Smooth muscle cell (in vitro differentiated cells): ENCODE results near the gene CTCFL. TPM values are rescaled to one million over a fixed set of nuclear protein-coding genes. Genes with fewer than 3 reads are reported as not detected.

ENCODE experiments used
- DNase-seq: peaks from one replicate; lab custom pipeline; 2025; ENCODE audit not compliant: unreplicated experiment; lab: John Stamatoyannopoulos, UW
- H2AFZ ChIP-seq: fragments of 200-600 bp; sonication (generic); 2 replicates; pipeline ENCODE4 v1.6.0; 2016; ENCODE audit warnings: antibody characterized with exemption, low read depth, mild to moderate bottlenecking
- H3F3A ChIP-seq: fragments of 200-600 bp; sonication (generic); 2 replicates; pipeline ENCODE4 v1.6.0; 2017; ENCODE audit warnings: antibody characterized with exemption, low read depth
- H3K27ac ChIP-seq: fragments of 200-600 bp; sonication (generic); 2 replicates; pipeline ENCODE4 v1.5.1; 2016; ENCODE audit warnings: low read depth, mild to moderate bottlenecking
- H3K27me3 ChIP-seq: fragments of 200-600 bp; sonication (generic); 2 replicates; pipeline ENCODE4 v1.6.1; 2016; ENCODE audit warnings: low read depth, mild to moderate bottlenecking
- H3K36me3 ChIP-seq: fragments of 200-600 bp; sonication (generic); 2 replicates; pipeline ENCODE4 v1.5.1; 2016; ENCODE audit warnings: low read depth
- H3K4me1 ChIP-seq: fragments of 200-600 bp; sonication (generic); 2 replicates; pipeline ENCODE4 v1.5.1; 2016; ENCODE audit warnings: low read depth
- H3K4me2 ChIP-seq: fragments of 200-600 bp; sonication (generic); 2 replicates; pipeline ENCODE4 v1.6.0; 2016; ENCODE audit warnings: mild to moderate bottlenecking
- H3K4me3 ChIP-seq: fragments of 200-600 bp; sonication (generic); 2 replicates; pipeline ENCODE4 v1.5.1; 2016; ENCODE audit warnings: mild to moderate bottlenecking
- H3K79me2 ChIP-seq: fragments of 200-600 bp; sonication (generic); 2 replicates; pipeline ENCODE4 v1.6.0; 2016; ENCODE audit warnings: low read depth, mild to moderate bottlenecking
- H3K9ac ChIP-seq: fragments of 200-600 bp; sonication (generic); 2 replicates; pipeline ENCODE4 v1.6.0; 2016; ENCODE audit warnings: low read depth
- H3K9me3 ChIP-seq: fragments of 200-600 bp; sonication (generic); replicated peaks from 2 replicates; pipeline ENCODE4 v1.5.1; 2016; ENCODE audit warnings: low read depth
- H4K20me1 ChIP-seq: fragments of 200-600 bp; sonication (generic); 2 replicates; pipeline ENCODE4 v1.6.0; 2016; ENCODE audit warnings: low read depth
- WGBS: methylation state at CpG from one replicate; pipeline ENCODE4 v1.1.7; 2016; ENCODE audit warnings: low lambda C conversion rate; 5-methylcytosine and 5-hydroxymethylcytosine counted together
- polyA plus RNA-seq: library from polyadenylated mRNA; unstranded; fragments of >200 nt; fragmentation: Nextera tagmentation; extraction: Ambion mirVana; gene quantifications from 2 replicates; pipeline ENCODE4 v1.2.1, GENCODE V29; 2016
- total RNA-seq: library from RNA; depleted of rRNA; stranded (reverse); fragments of >200 nt; gene quantifications from 2 replicates; pipeline ENCODE4 v1.2.3, GENCODE V29; 2014
- TF ChIP-seq, protein P1 (sequence below): fragments of 200-600 bp; sonication (generic); IDR thresholded peaks from 2 replicates; pipeline ENCODE4 v1.5.1; 2017; ENCODE audit warnings: borderline replicate concordance, mild to moderate bottlenecking, antibody characterized with exemption; ENCODE audit not compliant: insufficient read depth, poor library complexity, severe bottlenecking

Gene CTCFL
- total and polyA plus RNA-seq, 2 experiments from 2014 or later, result not detected

DNA sequence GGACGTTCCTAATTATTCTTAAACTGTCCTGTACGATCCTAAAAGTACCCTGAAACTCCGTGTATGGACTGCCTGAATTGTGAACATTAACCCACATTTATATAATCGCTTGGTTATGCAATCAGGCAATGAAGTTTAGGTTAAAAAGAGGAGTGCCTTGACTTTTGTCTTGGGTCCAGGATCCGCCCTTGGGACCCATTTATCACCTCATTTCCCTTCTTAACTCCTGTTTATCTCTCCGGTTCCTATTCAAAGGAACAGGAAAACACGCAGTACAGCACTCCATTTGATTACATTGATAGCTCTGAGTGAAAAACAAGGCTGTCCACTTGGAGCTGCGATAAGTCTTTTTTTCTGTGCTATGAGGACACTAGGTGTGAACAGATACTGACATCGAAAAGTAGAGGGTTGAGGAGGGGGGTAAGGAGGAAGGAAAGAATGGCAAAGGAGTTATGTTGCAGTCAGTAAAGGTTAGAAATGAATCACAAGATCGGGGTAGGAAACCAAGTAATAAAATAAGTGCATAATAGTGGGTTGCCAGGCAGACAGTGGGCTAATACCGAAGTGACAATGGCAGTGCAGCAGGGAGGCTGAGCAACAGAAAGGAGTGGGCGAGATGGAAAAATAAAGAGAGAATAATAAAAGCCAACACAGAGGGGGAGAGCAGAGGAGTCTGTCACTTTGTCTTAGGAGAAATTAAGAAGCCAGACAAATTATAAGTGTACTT, 20.1 kb upstream of the CTCFL start:
- no peak overlapping the region for H2AFZ ChIP-seq
- H3K4me2 ChIP-seq, result no peak overlapping the region
- H3F3A ChIP-seq, result no peaks in the 10 kb centered on the region
- no peaks in the 10 kb centered on the region for H3K79me2 ChIP-seq
- H3K9ac ChIP-seq, result no peak overlapping the region
- H3K4me3 ChIP-seq, result no peak overlapping the region
- TF ChIP-seq, protein P1, sequence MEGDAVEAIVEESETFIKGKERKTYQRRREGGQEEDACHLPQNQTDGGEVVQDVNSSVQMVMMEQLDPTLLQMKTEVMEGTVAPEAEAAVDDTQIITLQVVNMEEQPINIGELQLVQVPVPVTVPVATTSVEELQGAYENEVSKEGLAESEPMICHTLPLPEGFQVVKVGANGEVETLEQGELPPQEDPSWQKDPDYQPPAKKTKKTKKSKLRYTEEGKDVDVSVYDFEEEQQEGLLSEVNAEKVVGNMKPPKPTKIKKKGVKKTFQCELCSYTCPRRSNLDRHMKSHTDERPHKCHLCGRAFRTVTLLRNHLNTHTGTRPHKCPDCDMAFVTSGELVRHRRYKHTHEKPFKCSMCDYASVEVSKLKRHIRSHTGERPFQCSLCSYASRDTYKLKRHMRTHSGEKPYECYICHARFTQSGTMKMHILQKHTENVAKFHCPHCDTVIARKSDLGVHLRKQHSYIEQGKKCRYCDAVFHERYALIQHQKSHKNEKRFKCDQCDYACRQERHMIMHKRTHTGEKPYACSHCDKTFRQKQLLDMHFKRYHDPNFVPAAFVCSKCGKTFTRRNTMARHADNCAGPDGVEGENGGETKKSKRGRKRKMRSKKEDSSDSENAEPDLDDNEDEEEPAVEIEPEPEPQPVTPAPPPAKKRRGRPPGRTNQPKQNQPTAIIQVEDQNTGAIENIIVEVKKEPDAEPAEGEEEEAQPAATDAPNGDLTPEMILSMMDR, result no peak
- 88% methylated on average over 12 of the region's 12 CpGs for WGBS
- H3K27ac ChIP-seq, result no peak overlapping the region
- no peak for DNase-seq
- H3K9me3 ChIP-seq, result no peaks in the 10 kb centered on the region
- no peaks in the 10 kb centered on the region for H3K36me3 ChIP-seq
- peaks cover 5% of the 10 kb centered on the region for H3K4me1 ChIP-seq
- peaks cover 7% of the 10 kb centered on the region for H3K27me3 ChIP-seq
- no peaks in the 10 kb centered on the region for H4K20me1 ChIP-seq

DNA sequence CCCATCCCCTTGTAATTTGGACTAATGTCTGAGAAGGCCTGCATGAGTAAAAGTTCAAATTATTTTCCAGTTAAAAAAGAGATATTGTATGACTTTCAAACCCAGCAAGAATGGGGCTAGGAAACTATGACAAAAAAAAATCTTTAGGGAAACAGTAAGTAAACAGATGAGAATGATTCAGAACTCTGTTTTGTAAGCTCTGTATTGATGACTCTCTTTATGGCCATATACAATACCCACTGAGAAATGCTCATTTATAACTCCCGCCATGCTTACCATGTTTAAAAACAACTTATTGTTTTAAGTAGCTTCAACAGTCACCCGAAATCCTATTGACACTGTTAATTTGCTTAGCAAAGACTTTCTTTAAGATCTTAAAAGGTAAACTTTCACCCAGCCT, 18.8 kb upstream of the CTCFL start:
- no peak for DNase-seq
- no peak overlapping the region for H2AFZ ChIP-seq
- no peaks in the 10 kb centered on the region for H3K36me3 ChIP-seq
- H3K4me2 ChIP-seq, result no peak overlapping the region
- H3K4me3 ChIP-seq, result no peak overlapping the region
- H3K9me3 ChIP-seq, result no peaks in the 10 kb centered on the region
- no peaks in the 10 kb centered on the region for H4K20me1 ChIP-seq
- no peak overlapping the region for H3K27ac ChIP-seq
- 82% methylated on average over 2 of the region's 2 CpGs for WGBS
- peaks cover 7% of the 10 kb centered on the region for H3K27me3 ChIP-seq
- TF ChIP-seq, protein P1, result no peak
- H3F3A ChIP-seq, result no peaks in the 10 kb centered on the region
- H3K79me2 ChIP-seq, result no peaks in the 10 kb centered on the region
- H3K4me1 ChIP-seq, result peaks cover 5% of the 10 kb centered on the region
- no peak overlapping the region for H3K9ac ChIP-seq

DNA sequence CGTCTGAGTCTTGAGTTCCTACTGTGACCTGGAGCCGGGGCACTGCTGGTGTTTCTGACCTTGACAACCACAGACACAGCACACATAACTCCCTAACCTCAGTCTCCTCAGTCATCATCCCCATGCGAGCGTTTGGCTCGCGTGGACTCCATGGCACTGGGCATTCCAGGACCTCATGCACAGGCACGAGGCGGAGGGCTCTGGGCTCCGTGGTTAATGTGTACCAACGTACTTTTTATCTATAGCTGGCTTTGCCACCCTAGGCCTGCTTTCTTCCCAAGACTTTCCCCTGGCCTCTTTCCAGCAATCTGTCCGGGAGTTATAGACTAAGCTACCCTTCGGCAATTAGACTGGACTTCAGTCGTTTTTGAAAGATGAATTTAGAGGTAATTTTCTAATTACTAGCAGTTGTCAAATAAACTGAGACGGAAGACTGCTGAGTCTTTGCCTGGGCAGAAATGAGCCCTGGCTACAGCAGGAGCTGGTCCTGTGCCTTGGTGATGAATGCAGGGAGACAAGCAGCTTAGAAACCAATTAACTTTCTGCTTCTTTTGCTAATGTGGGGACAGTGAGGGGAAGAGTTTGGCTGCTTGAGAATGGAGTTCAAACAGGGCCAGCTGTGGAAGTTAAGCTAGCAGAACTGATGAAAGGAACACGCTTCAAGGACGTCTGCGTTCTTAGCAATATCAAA, 16.1 kb upstream of the CTCFL start:
- WGBS, result 81% methylated on average over 17 of the region's 17 CpGs
- Histone ChIP-seq H3K4me3 (no peak overlapping the region), H3F3A (no peaks in the 10 kb centered on the region), H3K4me2 (no peak overlapping the region), H3K79me2 (no peaks in the 10 kb centered on the region), H2AFZ (no peak overlapping the region), H3K9me3 (no peaks in the 10 kb centered on the region), H3K36me3 (no peaks in the 10 kb centered on the region), H4K20me1 (no peaks in the 10 kb centered on the region), H3K27me3 (peaks cover 3% of the 10 kb centered on the region), H3K27ac (no peak overlapping the region), H3K4me1 (peaks cover 5% of the 10 kb centered on the region), H3K9ac (no peak overlapping the region)
- no peak for DNase-seq
- TF ChIP-seq, protein P1, result no peak

DNA sequence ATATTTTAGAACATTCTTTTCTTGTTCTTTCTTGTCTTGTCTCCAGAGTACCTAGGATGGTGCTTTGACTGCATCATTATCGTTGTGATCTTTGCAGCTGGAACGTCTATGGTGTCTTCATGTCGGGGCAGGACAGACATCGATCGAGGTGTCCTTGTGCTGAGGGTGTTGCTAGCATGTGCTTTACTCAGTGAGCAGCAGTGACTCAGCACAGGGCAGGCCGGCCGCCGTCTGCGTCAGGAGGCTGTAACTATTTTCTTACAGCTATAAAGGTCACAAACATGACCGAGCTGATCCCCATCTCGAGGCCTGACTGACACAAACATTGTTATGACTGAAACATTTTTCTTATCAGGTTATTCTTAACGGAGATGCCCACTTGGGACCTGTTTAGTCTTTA, 14.9 kb upstream of the CTCFL start:
- Histone ChIP-seq H3K4me3 (no peak overlapping the region), H3K27me3 (peaks cover 3% of the 10 kb centered on the region)
- 88% methylated on average over 12 of the region's 12 CpGs for WGBS

More for the DNA sequence above, 14.9 kb upstream of the CTCFL start:
- no peaks in the 10 kb centered on the region for H4K20me1 ChIP-seq
- H3K9ac ChIP-seq, result no peak overlapping the region
- no peak overlapping the region for H2AFZ ChIP-seq
- no peak overlapping the region for H3K27ac ChIP-seq
- no peaks in the 10 kb centered on the region for H3F3A ChIP-seq
- no peaks in the 10 kb centered on the region for H3K36me3 ChIP-seq
- no peak overlapping the region for H3K4me2 ChIP-seq
- H3K79me2 ChIP-seq, result no peaks in the 10 kb centered on the region
- H3K4me1 ChIP-seq, result peaks cover 5% of the 10 kb centered on the region
- TF ChIP-seq, protein P1, result no peak
- H3K9me3 ChIP-seq, result no peaks in the 10 kb centered on the region
- no peak for DNase-seq
